Daoy (cell line): ENCODE results near the gene TBC1D22A. TPM values are rescaled to one million over a fixed set of nuclear protein-coding genes. Genes with fewer than 3 reads are reported as not detected.

Experiments used
- DNase-seq: peaks from one replicate; pipeline ENCODE4 v3.0.0-alpha.2; 2015; ENCODE audit warnings: low read depth
- total RNA-seq: library from RNA; depleted of rRNA; stranded (reverse); fragments of >200 nt; shearing (Covaris generic); gene quantifications from 2 replicates; pipeline ENCODE4 v1.2.3, GENCODE V29; 2014

The TBC1D22A gene
- total RNA-seq, 1 experiment from 2014 or later: 8.7 TPM

- DNase-seq: no peak
Observed at GRCh38 chr22:47189056-47189916, 426.8 kb downstream of the TBC1D22A start.

- no peak for DNase-seq
Observed at GRCh38 chr22:47190276-47190956, 428.0 kb downstream of the TBC1D22A start.

- DNase-seq: no peak
Observed at GRCh38 chr22:47190957-47191670, 428.7 kb downstream of the TBC1D22A start.

- no peak for DNase-seq
Observed at GRCh38 chr22:47191671-47192650, 429.5 kb downstream of the TBC1D22A start.

GRCh38 chr22:47192651-47193437, 430.4 kb downstream of the TBC1D22A start:
- DNase-seq: peak; percentile 62

- DNase-seq: no peak
Observed at GRCh38 chr22:47193606-47194329, 431.3 kb downstream of the TBC1D22A start.

- no peak for DNase-seq
Observed at GRCh38 chr22:47194476-47195155, 432.2 kb downstream of the TBC1D22A start.

GRCh38 chr22:47195156-47195483, 432.7 kb downstream of the TBC1D22A start:
- no peak for DNase-seq

- DNase-seq: no peak
Observed at GRCh38 chr22:47195484-47196165, 433.2 kb downstream of the TBC1D22A start.

- DNase-seq: no peak
Observed at GRCh38 chr22:47196166-47196849, 433.9 kb downstream of the TBC1D22A start.

- no peak for DNase-seq
Observed at GRCh38 chr22:47196881-47197772, 434.7 kb downstream of the TBC1D22A start.

GRCh38 chr22:47197773-47198500, 435.5 kb downstream of the TBC1D22A start:
- no peak for DNase-seq

- DNase-seq: no peak
Observed at GRCh38 chr22:47198801-47199251, 436.4 kb downstream of the TBC1D22A start.

- no peak for DNase-seq
Observed at GRCh38 chr22:47199261-47199978, 437.0 kb downstream of the TBC1D22A start.

GRCh38 chr22:47199979-47200272, 437.5 kb downstream of the TBC1D22A start:
- DNase-seq: no peak
